ENCODE results near the gene GATD1. TPM values are rescaled to one million over a fixed set of nuclear protein-coding genes. Genes with fewer than 3 reads are reported as not detected.

The GATD1 gene
- total and polyA plus RNA-seq, 9 of the 15 experiments (the other 6 are each of a cell fraction or from before 2014, with no cell fraction given), result 2.8 to 144 (median 36.9) TPM

DNA sequence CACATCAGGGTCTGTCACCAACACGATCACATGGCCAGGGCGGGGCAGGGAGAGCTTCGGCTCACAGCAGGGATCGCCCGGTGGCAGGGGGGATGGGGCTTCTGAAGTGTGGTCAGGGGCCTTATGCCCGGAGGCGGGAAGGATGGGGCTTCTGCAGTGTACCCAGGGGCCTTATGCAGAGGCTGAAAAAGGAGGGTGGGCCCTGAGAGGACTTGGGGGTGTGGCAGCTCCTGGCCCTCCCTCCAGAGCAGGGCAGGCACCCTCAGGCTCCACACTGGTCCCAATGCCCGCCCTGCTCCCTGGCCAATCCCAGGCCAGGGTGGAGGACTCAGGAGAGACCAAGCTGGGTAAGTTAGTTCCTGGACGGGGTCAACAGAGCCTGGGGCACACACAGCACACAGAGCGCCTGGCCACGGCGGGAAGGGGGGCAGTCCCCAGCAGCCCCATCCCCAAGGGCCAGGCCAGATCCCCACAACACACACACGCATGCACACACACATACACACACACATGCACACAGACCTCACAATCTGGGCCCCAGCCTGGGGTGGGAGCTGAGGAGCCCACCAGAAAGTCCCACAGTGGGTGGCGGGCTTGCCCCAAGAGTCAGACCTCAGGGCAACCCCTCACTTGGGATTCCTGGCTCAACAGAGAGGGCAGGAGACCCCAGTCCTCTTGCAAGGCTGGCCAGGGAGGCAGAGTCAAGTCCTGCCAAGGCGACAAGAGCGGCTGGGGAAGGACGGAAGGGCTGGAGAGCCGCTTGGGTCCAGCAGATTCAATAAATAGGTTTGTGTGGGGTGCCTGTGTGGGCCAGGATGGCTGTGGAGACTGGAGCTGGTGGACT lies 13.7 kb upstream of the GATD1 start:
- intact Hi-C loops (cut with micrococcal nuclease) (loop anchor here (10.0 kb wide), 1 partner anchor 226 kb away; the partner anchor contains the start of genes LMNTD2 and RASSF7), in situ Hi-C loops (cut with MboI) (no loop called here)
- Histone ChIP-seq H2AFZ (ENCODE audit: low read depth, low read length) (no peak overlapping the region), H3K36me3 (ENCODE audit: control insufficient read depth, insufficient read depth, low read length) (peaks cover 31% of the 10 kb centered on the region; the same call in 1 of the 3 replicates), H3K9ac (ENCODE audit: insufficient read depth in 1 of 2, low read depth in 2 of 2, low read length in 2 of 2) (peak overlapping the region in 1 of 2 experiments; percentile 58; a peak in 2 of 4 replicates), H3K4me3 (no peak overlapping the region), H3K27ac (ENCODE audit: extremely low read depth, low read depth, low read length) (no peak overlapping the region), H3K4me1 (replicated peaks in 1 of 2; ENCODE audit: control insufficient read depth in 2 of 2, insufficient read depth in 2 of 2, low read length in 2 of 2) (peaks cover 0 to 89% of the 10 kb centered on the region in 2 experiments; a peak in 3 of 5 replicates), H3K79me2 (ENCODE audit: control insufficient read depth, insufficient read depth, low read length) (peaks cover 9% of the 10 kb centered on the region), H3K4me2 (ENCODE audit: insufficient read depth, low read length) (no peak overlapping the region), H4K20me1 (replicated peaks; ENCODE audit: control insufficient read depth, insufficient read depth, low read length) (no peaks in the 10 kb centered on the region), H3K9me3 (replicated peaks; ENCODE audit: control insufficient read depth, insufficient read depth, low read depth, low read length) (no peaks in the 10 kb centered on the region), H3K9me1 (ENCODE audit: control insufficient read depth, insufficient read depth, low read length) (peaks cover 3% of the 10 kb centered on the region), H3K27me3 (ENCODE audit: control insufficient read depth in 2 of 2, insufficient read depth in 2 of 2, low read length in 2 of 2) (no peaks in the 10 kb centered on the region)
- CTCF ChIA-PET (ENCODE audit: low intra/inter-chr PET ratio), result no interaction called here
- 56% methylated on average over 12 of the region's 18 CpGs for WGBS (ENCODE audit: insufficient coverage, low coverage, missing lambda C conversion rate)
- peak; percentile 19; the same call in 2 of the 3 replicates for ATAC-seq
- DNase-seq (ENCODE audit: extremely low read depth in 1 of 4, low spot score in 3 of 4), result no peak
- TSS peak; percentile 35 for BruUV-seq (replicated peaks)
- POLR2A ChIA-PET, result interaction anchor here (0.7 to 0.9 kb wide), 2 partner anchors 22 to 33 kb away, joined by 3 to 4 read pairs; no protein-coding TSS in a partner anchor
- FAIRE-seq, result no peak
- TF ChIP-seq SUPT5H (IDR thresholded peaks at IDR 0.05) (0 out of 2 replicates have a peak, but pooled peaks have one; percentile 45), POLR2G (IDR thresholded peaks at IDR 0.05; ENCODE audit: low read depth, low read length) (peak; percentile 69), ZBTB1 (CRISPR knock-in tag; IDR thresholded peaks at IDR 0.05; ENCODE audit: borderline replicate concordance, low read depth) (no peak), RBFOX2 (IDR thresholded peaks at IDR 0.05; ENCODE audit: low read depth, low read length) (peak; percentile 30), HDAC3 (IDR thresholded peaks at IDR 0.05; ENCODE audit: borderline replicate concordance, partially characterized antibody) (no peak), NFRKB (IDR thresholded peaks at IDR 0.05; ENCODE audit: low read depth) (no peak), SRSF1 (IDR thresholded peaks at IDR 0.05; ENCODE audit: low read depth, low read length) (no peak), RFX5 (IDR thresholded peaks at IDR 0.05; ENCODE audit: low read depth, low read length) (no peak), NCOA1 (IDR thresholded peaks at IDR 0.05; ENCODE audit: low read depth) (no peak), RBM34 (IDR thresholded peaks at IDR 0.05; ENCODE audit: borderline replicate concordance, insufficient read depth, low read length) (no peak), NUFIP1 (IDR thresholded peaks at IDR 0.05; ENCODE audit: partially characterized antibody) (no peak)
- TF ChIP-seq, protein P1, sequence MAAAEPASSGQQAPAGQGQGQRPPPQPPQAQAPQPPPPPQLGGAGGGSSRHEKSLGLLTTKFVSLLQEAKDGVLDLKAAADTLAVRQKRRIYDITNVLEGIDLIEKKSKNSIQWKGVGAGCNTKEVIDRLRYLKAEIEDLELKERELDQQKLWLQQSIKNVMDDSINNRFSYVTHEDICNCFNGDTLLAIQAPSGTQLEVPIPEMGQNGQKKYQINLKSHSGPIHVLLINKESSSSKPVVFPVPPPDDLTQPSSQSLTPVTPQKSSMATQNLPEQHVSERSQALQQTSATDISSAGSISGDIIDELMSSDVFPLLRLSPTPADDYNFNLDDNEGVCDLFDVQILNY (CRISPR knock-in tag; IDR thresholded peaks at IDR 0.05), result no peak

All from K562 (cell line).